Neutrophil (primary cell): ENCODE data around the gene SMIM8.
A peak's percentile ranks its signal among the peaks of the same experiment; 100 is the strongest.

ENCODE experiments used
- H3K27ac ChIP-seq: fragments of 200-600 bp; sonication (generic); 2 replicates; pipeline ENCODE4 v1.5.1; 2016; ENCODE audit warnings: mild to moderate bottlenecking, moderate library complexity
- H3K27me3 ChIP-seq: fragments of 200-600 bp; sonication (generic); 2 replicates; pipeline ENCODE4 v1.6.0; 2016; ENCODE audit warnings: mild to moderate bottlenecking
- H3K36me3 ChIP-seq: fragments of 200-600 bp; sonication (generic); 2 replicates; pipeline ENCODE4 v1.5.1; 2017
- H3K4me1 ChIP-seq, 2 experiments: fragments of 200-600 bp in 1 of 2; sonication (generic) in 1 of 2; 1 replicate in 1 of 2; 2 replicates in 1 of 2; pipeline versions ENCODE4 v1.5.1 to v1.6.1; 2013 to 2016; ENCODE audit warnings: low read depth in 1 of 2, low read length in 1 of 2, mild to moderate bottlenecking in 1 of 2, moderate library complexity in 1 of 2; ENCODE audit not compliant: control insufficient read depth in 1 of 2, insufficient read depth in 1 of 2
- H3K4me3 ChIP-seq, 2 experiments: fragments of 200-600 bp in 1 of 2; sonication (generic) in 1 of 2; 1 replicate in 1 of 2; 2 replicates in 1 of 2; pipeline ENCODE4 v1.5.1; 2013 to 2016; ENCODE audit warnings: low read depth in 1 of 2, low read length in 1 of 2, mild to moderate bottlenecking in 1 of 2, moderate library complexity in 1 of 2
- H3K9me3 ChIP-seq: fragments of 200-600 bp; sonication (generic); 2 replicates; pipeline ENCODE4 v1.5.1; 2016
- CTCF ChIP-seq: fragments of 200-600 bp; sonication (generic); IDR thresholded peaks from 2 replicates; pipeline ENCODE4 v1.5.1; 2016; ENCODE audit warnings: antibody characterized with exemption

The SMIM8 gene

GRCh38 chr6:87322304-87323212 is at the start of gene SMIM8:
Gene SMIM8, plus strand, starts transcription at chr6:87322588. Its CDS starts 14,444 bp downstream, at chr6:87337032.
- Histone ChIP-seq H3K36me3 (no peaks in the 10 kb centered on the region), H3K27me3 (no peaks in the 10 kb centered on the region), H3K4me3 (peak within 1 kb of the TSS; percentile 85 to 98), H3K9me3 (no peaks in the 10 kb centered on the region), H3K4me1 (peaks cover 12 to 16% of the 10 kb centered on the region in 2 experiments), H3K27ac (peak within 1 kb of the TSS; percentile 75)
- peak; percentile 93 for TF ChIP-seq CTCF

GRCh38 chr6:87274660-87275274 is 47.6 kb upstream of the SMIM8 start:
- no peaks in the 10 kb centered on the region for H3K9me3 ChIP-seq
- TF ChIP-seq CTCF = no peak
- no peak overlapping the region for H3K4me3 ChIP-seq
- no peaks in the 10 kb centered on the region for H3K36me3 ChIP-seq
- H3K27me3 ChIP-seq = no peaks in the 10 kb centered on the region
- H3K4me1 ChIP-seq = peaks cover 0 to 10% of the 10 kb centered on the region in 2 experiments
- no peak overlapping the region for H3K27ac ChIP-seq

- TF ChIP-seq CTCF = no peak
- Histone ChIP-seq H3K36me3 (no peaks in the 10 kb centered on the region), H3K4me3 (no peak overlapping the region), H3K27me3 (no peaks in the 10 kb centered on the region), H3K4me1 (peaks cover 0 to 10% of the 10 kb centered on the region in 2 experiments), H3K9me3 (no peaks in the 10 kb centered on the region), H3K27ac (no peak overlapping the region)
These were observed 45.8 kb upstream of the SMIM8 start for GRCh38 chr6:87276624-87277023.

- no peaks in the 10 kb centered on the region for H3K27me3 ChIP-seq
- H3K4me3 ChIP-seq = no peak overlapping the region
- H3K9me3 ChIP-seq = no peaks in the 10 kb centered on the region
- H3K4me1 ChIP-seq = peaks cover 0 to 10% of the 10 kb centered on the region in 2 experiments
- H3K36me3 ChIP-seq = no peaks in the 10 kb centered on the region
- no peak overlapping the region for H3K27ac ChIP-seq
- no peak for TF ChIP-seq CTCF
These were observed 45.3 kb upstream of the SMIM8 start for GRCh38 chr6:87277123-87277522.

- TF ChIP-seq CTCF = no peak
- Histone ChIP-seq H3K4me1 (peaks cover 2 to 7% of the 10 kb centered on the region in 2 experiments), H3K9me3 (no peaks in the 10 kb centered on the region), H3K36me3 (no peaks in the 10 kb centered on the region), H3K4me3 (no peak overlapping the region), H3K27ac (no peak overlapping the region), H3K27me3 (no peaks in the 10 kb centered on the region)
These were observed 43.2 kb upstream of the SMIM8 start for GRCh38 chr6:87279196-87279595.
